ENCODE measurements around the gene TMEM165.

GRCh38 chr4:55406545-55406944, 10.8 kb downstream of the TMEM165 start:
- TF ChIP-seq, protein P1, sequence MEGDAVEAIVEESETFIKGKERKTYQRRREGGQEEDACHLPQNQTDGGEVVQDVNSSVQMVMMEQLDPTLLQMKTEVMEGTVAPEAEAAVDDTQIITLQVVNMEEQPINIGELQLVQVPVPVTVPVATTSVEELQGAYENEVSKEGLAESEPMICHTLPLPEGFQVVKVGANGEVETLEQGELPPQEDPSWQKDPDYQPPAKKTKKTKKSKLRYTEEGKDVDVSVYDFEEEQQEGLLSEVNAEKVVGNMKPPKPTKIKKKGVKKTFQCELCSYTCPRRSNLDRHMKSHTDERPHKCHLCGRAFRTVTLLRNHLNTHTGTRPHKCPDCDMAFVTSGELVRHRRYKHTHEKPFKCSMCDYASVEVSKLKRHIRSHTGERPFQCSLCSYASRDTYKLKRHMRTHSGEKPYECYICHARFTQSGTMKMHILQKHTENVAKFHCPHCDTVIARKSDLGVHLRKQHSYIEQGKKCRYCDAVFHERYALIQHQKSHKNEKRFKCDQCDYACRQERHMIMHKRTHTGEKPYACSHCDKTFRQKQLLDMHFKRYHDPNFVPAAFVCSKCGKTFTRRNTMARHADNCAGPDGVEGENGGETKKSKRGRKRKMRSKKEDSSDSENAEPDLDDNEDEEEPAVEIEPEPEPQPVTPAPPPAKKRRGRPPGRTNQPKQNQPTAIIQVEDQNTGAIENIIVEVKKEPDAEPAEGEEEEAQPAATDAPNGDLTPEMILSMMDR (IDR thresholded peaks at IDR 0.05), result no peak
- TF ChIP-seq POLR2A (IDR thresholded peaks at IDR 0.05), result no peak
